ENCODE data around the gene NPIPA5. TPM values are rescaled to one million over a fixed set of nuclear protein-coding genes. Genes with fewer than 3 reads are reported as not detected.

The NPIPA5 gene
- total RNA-seq = 0.78 and 2.5 TPM in 2 replicates

DNA sequence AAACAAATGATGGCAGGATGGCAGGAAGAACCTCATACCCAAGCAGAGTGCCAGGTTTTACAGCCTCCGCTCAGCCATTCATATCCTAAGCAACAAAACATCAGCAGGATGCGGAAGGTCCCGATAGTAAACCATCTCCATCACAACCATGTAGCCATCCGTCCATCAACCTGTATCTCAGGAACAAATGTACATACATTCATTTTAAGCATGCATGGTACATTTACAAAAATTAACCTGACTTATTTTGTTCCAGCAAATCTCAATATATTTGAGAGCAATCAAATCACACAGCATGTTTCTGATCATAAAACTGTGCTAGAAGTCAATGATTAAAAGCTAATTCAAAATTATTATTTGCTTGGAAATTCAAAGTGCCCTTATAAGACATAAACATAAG, at the start of gene NPIPA5:
Gene NPIPA5 (minus strand): TSS at position 101 of the 400 bp plus-strand sequence. CDS start 0 bp downstream, at position 101.

DNA sequence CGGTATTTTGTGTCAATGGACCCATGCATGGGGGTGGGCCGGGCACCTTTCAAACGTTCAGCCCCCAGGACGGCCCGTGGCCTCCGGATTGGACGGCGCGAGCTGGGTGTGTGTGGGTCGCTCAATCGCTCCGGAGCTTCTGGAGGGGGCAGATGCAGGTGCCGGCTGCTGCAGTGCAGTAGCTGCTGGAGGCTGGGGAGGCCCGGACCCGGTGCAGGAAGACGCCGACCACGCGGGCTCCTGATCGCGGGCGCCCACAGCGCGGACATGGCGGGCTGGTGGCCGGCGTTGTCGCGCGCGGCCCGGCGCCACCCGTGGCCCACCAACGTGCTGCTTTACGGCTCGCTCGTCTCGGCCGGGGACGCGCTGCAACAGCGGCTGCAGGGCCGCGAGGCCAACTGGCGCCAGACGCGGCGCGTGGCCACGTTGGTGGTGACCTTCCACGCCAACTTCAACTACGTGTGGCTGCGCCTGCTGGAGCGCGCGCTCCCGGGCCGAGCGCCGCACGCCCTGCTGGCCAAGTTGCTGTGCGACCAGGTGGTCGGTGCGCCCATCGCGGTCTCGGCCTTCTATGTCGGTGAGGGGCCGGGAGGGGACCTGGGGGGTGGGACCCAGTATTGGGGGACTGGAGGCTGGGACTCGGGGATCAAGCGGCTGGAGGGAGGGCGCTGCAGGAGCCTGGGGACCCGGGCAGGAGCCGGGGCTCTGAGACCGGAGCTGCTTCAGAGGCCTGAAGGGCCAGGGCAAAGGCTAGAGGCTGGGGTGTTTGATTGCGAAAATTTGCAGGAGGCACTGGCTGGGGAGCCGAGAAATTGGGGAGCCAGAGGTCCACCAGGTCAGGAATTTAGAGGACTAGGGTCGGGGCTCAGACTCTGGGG, 17.8 kb upstream of the NPIPA5 start, which contains the start of gene MPV17L:
Gene MPV17L (plus strand): TSS at position 124 of the 878 bp plus-strand sequence. CDS start 144 bp downstream, at position 268.

Other genes with a start within 250 kb of the NPIPA5 start
- 0.97 and 5.1 TPM in 2 replicates for gene MPV17L, start 17.5 kb upstream of the NPIPA5 start, total RNA-seq
- gene BMERB1, start 56.3 kb upstream of the NPIPA5 start, total RNA-seq = 68.7 and 69.0 TPM in 2 replicates